ENCODE measurements around the gene SEMA6D. TPM values are rescaled to one million over a fixed set of nuclear protein-coding genes. Genes with fewer than 3 reads are reported as not detected.

The SEMA6D gene
- total and polyA plus RNA-seq, 10 of the 15 experiments (the other 5 are each of a cell fraction or from before 2014, with no cell fraction given) = 0.01 to 0.52 (median 0.09) TPM; not detected in 6

DNA sequence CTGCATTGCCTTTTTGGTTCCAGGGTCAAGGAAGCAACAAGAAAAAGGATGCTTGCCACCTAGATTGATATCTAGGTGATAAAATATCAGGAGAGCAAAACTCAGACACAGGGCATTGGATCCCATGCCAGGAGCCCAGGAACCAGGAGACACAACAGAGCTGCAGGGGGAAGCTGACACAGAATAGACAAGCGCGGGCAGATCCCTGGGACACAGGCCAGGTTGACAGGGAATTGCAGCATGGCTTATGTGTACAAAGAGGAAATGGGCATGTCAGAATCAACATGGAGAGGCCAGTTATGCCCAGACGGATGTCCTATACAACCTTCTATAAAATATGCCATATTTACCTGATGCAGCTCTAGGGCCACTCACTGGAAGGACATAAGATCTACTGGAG, 84.2 kb downstream of the SEMA6D start (continued):
- TF ChIP-seq, protein P1, sequence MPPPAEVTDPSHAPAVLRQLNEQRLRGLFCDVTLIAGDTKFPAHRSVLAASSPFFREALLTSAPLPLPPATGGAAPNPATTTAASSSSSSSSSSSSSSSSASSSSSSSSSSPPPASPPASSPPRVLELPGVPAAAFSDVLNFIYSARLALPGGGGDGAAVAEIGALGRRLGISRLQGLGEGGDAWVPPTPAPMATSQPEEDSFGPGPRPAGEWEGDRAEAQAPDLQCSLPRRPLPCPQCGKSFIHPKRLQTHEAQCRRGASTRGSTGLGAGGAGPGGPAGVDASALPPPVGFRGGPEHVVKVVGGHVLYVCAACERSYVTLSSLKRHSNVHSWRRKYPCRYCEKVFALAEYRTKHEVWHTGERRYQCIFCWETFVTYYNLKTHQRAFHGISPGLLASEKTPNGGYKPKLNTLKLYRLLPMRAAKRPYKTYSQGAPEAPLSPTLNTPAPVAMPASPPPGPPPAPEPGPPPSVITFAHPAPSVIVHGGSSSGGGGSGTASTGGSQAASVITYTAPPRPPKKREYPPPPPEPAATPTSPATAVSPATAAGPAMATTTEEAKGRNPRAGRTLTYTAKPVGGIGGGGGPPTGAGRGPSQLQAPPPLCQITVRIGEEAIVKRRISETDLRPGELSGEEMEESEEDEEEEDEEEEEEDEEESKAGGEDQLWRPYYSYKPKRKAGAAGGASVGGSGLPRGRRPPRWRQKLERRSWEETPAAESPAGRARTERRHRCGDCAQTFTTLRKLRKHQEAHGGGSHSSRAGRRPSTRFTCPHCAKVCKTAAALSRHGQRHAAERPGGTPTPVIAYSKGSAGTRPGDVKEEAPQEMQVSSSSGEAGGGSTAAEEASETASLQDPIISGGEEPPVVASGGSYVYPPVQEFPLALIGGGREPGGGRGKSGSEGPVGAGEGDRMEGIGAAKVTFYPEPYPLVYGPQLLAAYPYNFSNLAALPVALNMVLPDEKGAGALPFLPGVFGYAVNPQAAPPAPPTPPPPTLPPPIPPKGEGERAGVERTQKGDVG (CRISPR knock-in tag; IDR thresholded peaks at IDR 0.05) = no peak
- TF ChIP-seq RAD21 (IDR thresholded peaks at IDR 0.05; ENCODE audit: insufficient read depth, low read depth, low read length) = no peak
- TF ChIP-seq, protein P2, sequence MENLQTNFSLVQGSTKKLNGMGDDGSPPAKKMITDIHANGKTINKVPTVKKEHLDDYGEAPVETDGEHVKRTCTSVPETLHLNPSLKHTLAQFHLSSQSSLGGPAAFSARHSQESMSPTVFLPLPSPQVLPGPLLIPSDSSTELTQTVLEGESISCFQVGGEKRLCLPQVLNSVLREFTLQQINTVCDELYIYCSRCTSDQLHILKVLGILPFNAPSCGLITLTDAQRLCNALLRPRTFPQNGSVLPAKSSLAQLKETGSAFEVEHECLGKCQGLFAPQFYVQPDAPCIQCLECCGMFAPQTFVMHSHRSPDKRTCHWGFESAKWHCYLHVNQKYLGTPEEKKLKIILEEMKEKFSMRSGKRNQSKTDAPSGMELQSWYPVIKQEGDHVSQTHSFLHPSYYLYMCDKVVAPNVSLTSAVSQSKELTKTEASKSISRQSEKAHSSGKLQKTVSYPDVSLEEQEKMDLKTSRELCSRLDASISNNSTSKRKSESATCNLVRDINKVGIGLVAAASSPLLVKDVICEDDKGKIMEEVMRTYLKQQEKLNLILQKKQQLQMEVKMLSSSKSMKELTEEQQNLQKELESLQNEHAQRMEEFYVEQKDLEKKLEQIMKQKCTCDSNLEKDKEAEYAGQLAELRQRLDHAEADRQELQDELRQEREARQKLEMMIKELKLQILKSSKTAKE (IDR thresholded peaks at IDR 0.05; ENCODE audit: low read depth, poor library complexity, severe bottlenecking) = no peak

DNA sequence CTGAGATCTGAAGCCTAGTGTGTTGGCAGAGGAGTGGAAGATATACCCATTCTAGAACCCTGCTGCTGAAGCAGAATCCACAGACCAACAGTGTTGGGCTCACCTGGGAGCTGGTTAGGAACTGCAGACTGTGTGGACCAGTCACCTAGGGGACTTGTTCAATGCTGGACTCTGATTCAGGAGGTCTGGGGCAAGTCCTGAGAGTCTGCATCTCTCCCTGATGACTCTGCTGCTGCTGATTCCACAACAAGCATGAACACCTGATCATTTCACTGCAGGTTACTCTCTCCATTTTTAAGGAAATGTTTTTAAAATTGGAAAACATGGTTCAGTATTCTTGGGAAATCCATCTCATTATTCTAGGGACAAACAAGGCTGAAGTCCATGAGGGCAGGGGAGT, 84.9 kb downstream of the SEMA6D start:
- ChIA-PET RAD21 (ENCODE audit: unreplicated experiment) (no interaction called here), CTCF (no interaction called here), SMC1A (ENCODE audit: uncharacterized antibody, unreplicated experiment) (no interaction called here), POLR2A (no interaction called here)
- FAIRE-seq (no peak), ATAC-seq (no peak), DNase-seq (ENCODE audit: low read depth, low spot score) (no peak)
- Histone ChIP-seq H3K9ac (ENCODE audit: control insufficient read depth, insufficient read depth, low read length) (no peak overlapping the region), H3K4me3 (no peak overlapping the region), H3K27me3 (replicated peaks in 1 of 2; ENCODE audit: control insufficient read depth in 2 of 2, insufficient read depth in 2 of 2, low read length in 1 of 2) (no peaks in the 10 kb centered on the region), H3K9me3 (replicated peaks; ENCODE audit: control insufficient read depth, insufficient read depth, low read length) (no peaks in the 10 kb centered on the region), H3K36me3 (ENCODE audit: control insufficient read depth in 2 of 2, insufficient read depth in 2 of 2, low read length in 1 of 2) (no peaks in the 10 kb centered on the region), H3K4me2 (ENCODE audit: control insufficient read depth, insufficient read depth) (no peak overlapping the region), H3K27ac (ENCODE audit: control insufficient read depth, insufficient read depth) (no peak overlapping the region), H2AFZ (ENCODE audit: control insufficient read depth, low read depth, low read length) (no peak overlapping the region), H3K79me2 (ENCODE audit: control insufficient read depth, insufficient read depth, low read length) (no peaks in the 10 kb centered on the region), H3K4me1 (ENCODE audit: control insufficient read depth, insufficient read depth, low read length) (no peaks in the 10 kb centered on the region), H4K20me1 (ENCODE audit: control insufficient read depth, insufficient read depth) (no peaks in the 10 kb centered on the region)
- in situ Hi-C loops (cut with MboI) = loop anchor here (5.0 kb wide), 1 partner anchor 50 kb away; no protein-coding TSS in a partner anchor
- intact Hi-C loops (cut with micrococcal nuclease; ENCODE audit: unreplicated experiment) = no loop called here
- no TSS peak for BruUV-seq (replicated peaks)
- TF ChIP-seq, protein P3, sequence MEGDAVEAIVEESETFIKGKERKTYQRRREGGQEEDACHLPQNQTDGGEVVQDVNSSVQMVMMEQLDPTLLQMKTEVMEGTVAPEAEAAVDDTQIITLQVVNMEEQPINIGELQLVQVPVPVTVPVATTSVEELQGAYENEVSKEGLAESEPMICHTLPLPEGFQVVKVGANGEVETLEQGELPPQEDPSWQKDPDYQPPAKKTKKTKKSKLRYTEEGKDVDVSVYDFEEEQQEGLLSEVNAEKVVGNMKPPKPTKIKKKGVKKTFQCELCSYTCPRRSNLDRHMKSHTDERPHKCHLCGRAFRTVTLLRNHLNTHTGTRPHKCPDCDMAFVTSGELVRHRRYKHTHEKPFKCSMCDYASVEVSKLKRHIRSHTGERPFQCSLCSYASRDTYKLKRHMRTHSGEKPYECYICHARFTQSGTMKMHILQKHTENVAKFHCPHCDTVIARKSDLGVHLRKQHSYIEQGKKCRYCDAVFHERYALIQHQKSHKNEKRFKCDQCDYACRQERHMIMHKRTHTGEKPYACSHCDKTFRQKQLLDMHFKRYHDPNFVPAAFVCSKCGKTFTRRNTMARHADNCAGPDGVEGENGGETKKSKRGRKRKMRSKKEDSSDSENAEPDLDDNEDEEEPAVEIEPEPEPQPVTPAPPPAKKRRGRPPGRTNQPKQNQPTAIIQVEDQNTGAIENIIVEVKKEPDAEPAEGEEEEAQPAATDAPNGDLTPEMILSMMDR (IDR thresholded peaks at IDR 0.05 in 2 of 3, conservative IDR thresholded peaks at IDR 0.05 in 1 of 3; ENCODE audit: control insufficient read depth in 2 of 3, extremely low read depth in 1 of 3, insufficient read depth in 1 of 3, low read depth in 3 of 3, low read length in 3 of 3) = no peak
- TF ChIP-seq, protein P4, sequence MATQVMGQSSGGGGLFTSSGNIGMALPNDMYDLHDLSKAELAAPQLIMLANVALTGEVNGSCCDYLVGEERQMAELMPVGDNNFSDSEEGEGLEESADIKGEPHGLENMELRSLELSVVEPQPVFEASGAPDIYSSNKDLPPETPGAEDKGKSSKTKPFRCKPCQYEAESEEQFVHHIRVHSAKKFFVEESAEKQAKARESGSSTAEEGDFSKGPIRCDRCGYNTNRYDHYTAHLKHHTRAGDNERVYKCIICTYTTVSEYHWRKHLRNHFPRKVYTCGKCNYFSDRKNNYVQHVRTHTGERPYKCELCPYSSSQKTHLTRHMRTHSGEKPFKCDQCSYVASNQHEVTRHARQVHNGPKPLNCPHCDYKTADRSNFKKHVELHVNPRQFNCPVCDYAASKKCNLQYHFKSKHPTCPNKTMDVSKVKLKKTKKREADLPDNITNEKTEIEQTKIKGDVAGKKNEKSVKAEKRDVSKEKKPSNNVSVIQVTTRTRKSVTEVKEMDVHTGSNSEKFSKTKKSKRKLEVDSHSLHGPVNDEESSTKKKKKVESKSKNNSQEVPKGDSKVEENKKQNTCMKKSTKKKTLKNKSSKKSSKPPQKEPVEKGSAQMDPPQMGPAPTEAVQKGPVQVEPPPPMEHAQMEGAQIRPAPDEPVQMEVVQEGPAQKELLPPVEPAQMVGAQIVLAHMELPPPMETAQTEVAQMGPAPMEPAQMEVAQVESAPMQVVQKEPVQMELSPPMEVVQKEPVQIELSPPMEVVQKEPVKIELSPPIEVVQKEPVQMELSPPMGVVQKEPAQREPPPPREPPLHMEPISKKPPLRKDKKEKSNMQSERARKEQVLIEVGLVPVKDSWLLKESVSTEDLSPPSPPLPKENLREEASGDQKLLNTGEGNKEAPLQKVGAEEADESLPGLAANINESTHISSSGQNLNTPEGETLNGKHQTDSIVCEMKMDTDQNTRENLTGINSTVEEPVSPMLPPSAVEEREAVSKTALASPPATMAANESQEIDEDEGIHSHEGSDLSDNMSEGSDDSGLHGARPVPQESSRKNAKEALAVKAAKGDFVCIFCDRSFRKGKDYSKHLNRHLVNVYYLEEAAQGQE (IDR thresholded peaks at IDR 0.05; ENCODE audit: low read depth, low read length) = no peak
- TF ChIP-seq IKZF1 (conservative IDR thresholded peaks at IDR 0.05) (no peak), KLF5 (IDR thresholded peaks at IDR 0.05; ENCODE audit: partially characterized antibody) (no peak), TCF12 (IDR thresholded peaks at IDR 0.05; ENCODE audit: low read depth, low read length) (no peak), RB1 (IDR thresholded peaks at IDR 0.05; ENCODE audit: borderline replicate concordance) (no peak), FOXM1 (IDR thresholded peaks at IDR 0.05; ENCODE audit: low read depth, low read length) (no peak)
- TF ChIP-seq, protein P5, sequence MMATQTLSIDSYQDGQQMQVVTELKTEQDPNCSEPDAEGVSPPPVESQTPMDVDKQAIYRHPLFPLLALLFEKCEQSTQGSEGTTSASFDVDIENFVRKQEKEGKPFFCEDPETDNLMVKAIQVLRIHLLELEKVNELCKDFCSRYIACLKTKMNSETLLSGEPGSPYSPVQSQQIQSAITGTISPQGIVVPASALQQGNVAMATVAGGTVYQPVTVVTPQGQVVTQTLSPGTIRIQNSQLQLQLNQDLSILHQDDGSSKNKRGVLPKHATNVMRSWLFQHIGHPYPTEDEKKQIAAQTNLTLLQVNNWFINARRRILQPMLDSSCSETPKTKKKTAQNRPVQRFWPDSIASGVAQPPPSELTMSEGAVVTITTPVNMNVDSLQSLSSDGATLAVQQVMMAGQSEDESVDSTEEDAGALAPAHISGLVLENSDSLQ (IDR thresholded peaks at IDR 0.05) = no peak
